Lower leg skin (tissue), 3 donors: ENCODE data around the gene CD177.

Source experiments
- CTCF ChIP-seq, 3 donors: fragments of 450-650 bp; IDR thresholded peaks; one replicate each; pipeline ENCODE4 v1.5.1; 2016; ENCODE audit warnings: antibody characterized with exemption in 3 of 3, mild to moderate bottlenecking in 3 of 3, moderate library complexity in 2 of 3
- POLR2A ChIP-seq, 2 donors: fragments of 450-650 bp; IDR thresholded peaks; one replicate each; pipeline ENCODE4 v1.6.1; 2016 to 2017; ENCODE audit warnings: antibody characterized with exemption in 2 of 2, mild to moderate bottlenecking in 1 of 2, moderate library complexity in 1 of 2

GRCh38 chr19:43310221-43310620 is 43.3 kb upstream of the CD177 start:
- TF ChIP-seq POLR2A (IDR thresholded peaks at IDR 0.05) (no peak), CTCF (IDR thresholded peaks at IDR 0.05) (no peak)
